GM23338 (cell line): ENCODE results near the gene ANKHD1. TPM values are rescaled to one million over a fixed set of nuclear protein-coding genes. Genes with fewer than 3 reads are reported as not detected.
A peak's percentile ranks its signal among the peaks of the same experiment; 100 is the strongest.

Source experiments
- ATAC-seq: fragments of 200-7000 bp; cut with Tn5 transposase; 3 replicates; pipeline ENCODE4 v1.9.1; 2020
- DNase-seq: peaks from one replicate; pipeline ENCODE4 v3.0.0-alpha.2; 2015; ENCODE audit warnings: low spot score
- H2AFZ ChIP-seq: fragments of 200-600 bp; sonication (generic); 2 replicates; pipeline ENCODE4 v1.8.0; 2016; ENCODE audit warnings: antibody characterized with exemption, mild to moderate bottlenecking, moderate library complexity
- H3F3A ChIP-seq: fragments of 200-600 bp; sonication (generic); replicated peaks from 2 replicates; pipeline ENCODE4 v1.8.0; 2017; ENCODE audit warnings: antibody characterized with exemption, mixed run types, low read depth
- H3K27ac ChIP-seq: fragments of 200-600 bp; sonication (generic); 2 replicates; pipeline ENCODE4 v1.6.1; 2016; ENCODE audit warnings: low read depth
- H3K27me3 ChIP-seq: fragments of 200-600 bp; sonication (generic); 2 replicates; pipeline ENCODE4 v1.8.0; 2016; ENCODE audit warnings: mild to moderate bottlenecking, mixed run types, moderate library complexity; ENCODE audit not compliant: insufficient read depth
- H3K36me3 ChIP-seq: fragments of 200-600 bp; sonication (generic); 2 replicates; pipeline ENCODE4 v1.8.0; 2016; ENCODE audit warnings: mild to moderate bottlenecking; ENCODE audit not compliant: insufficient read depth
- H3K4me1 ChIP-seq: fragments of 200-600 bp; sonication (generic); 2 replicates; pipeline ENCODE4 v1.8.0; 2016; ENCODE audit warnings: mild to moderate bottlenecking, moderate library complexity; ENCODE audit not compliant: insufficient read depth
- H3K4me2 ChIP-seq: fragments of 200-600 bp; sonication (generic); 2 replicates; pipeline ENCODE4 v1.7.1; 2017; ENCODE audit warnings: mixed run types
- H3K4me3 ChIP-seq: fragments of 200-600 bp; sonication (generic); 2 replicates; pipeline ENCODE4 v1.6.1; 2016; ENCODE audit warnings: mixed run types
- H3K79me2 ChIP-seq: fragments of 200-600 bp; sonication (generic); replicated peaks from 2 replicates; pipeline ENCODE4 v1.8.0; 2017; ENCODE audit warnings: mild to moderate bottlenecking; ENCODE audit not compliant: insufficient read depth
- H3K9me2 ChIP-seq: fragments of 200-600 bp; sonication (generic); 2 replicates; pipeline ENCODE4 v1.8.0; 2017; ENCODE audit not compliant: insufficient read depth
- H4K20me1 ChIP-seq: fragments of 200-600 bp; sonication (generic); replicated peaks from 2 replicates; pipeline ENCODE4 v1.8.0; 2017; ENCODE audit warnings: mild to moderate bottlenecking; ENCODE audit not compliant: insufficient read depth
- H3K27ac Mint-ChIP-seq: 2 replicates; pipeline ENCODE4 v1.8.0; 2020; ENCODE audit warnings: inconsistent platforms, mild to moderate bottlenecking, moderate library complexity, mixed read lengths
- H3K27me3 Mint-ChIP-seq: 3 replicates; pipeline ENCODE4 v1.8.0; 2022; ENCODE audit warnings: low read depth, mild to moderate bottlenecking, moderate library complexity, mixed read lengths, inconsistent platforms; ENCODE audit not compliant: insufficient read depth, poor library complexity
- H3K36me3 Mint-ChIP-seq: 3 replicates; pipeline ENCODE4 v1.8.0; 2021; ENCODE audit warnings: low read depth, mild to moderate bottlenecking, inconsistent platforms, moderate library complexity, mixed read lengths
- H3K4me1 Mint-ChIP-seq: 3 replicates; pipeline ENCODE4 v1.8.0; 2020; ENCODE audit warnings: mild to moderate bottlenecking, inconsistent platforms, mixed read lengths
- H3K4me3 Mint-ChIP-seq: 3 replicates; pipeline ENCODE4 v1.8.0; 2021; ENCODE audit warnings: moderate library complexity, mild to moderate bottlenecking, inconsistent platforms, mixed read lengths
- H3K9me3 Mint-ChIP-seq: 3 replicates; pipeline ENCODE4 v1.8.0; 2020; ENCODE audit warnings: moderate library complexity, mild to moderate bottlenecking, inconsistent platforms, mixed read lengths
- CREB1 ChIP-seq: fragments of 250-450 bp; sonication (Bioruptor Pico); IDR thresholded peaks from 2 replicates; pipeline ENCODE4 v1.5.0; 2020; ENCODE audit warnings: low read depth, mild to moderate bottlenecking, moderate library complexity
- EZH2 ChIP-seq: fragments of 200-600 bp; sonication (generic); IDR thresholded peaks from one replicate; pipeline ENCODE4 v1.8.0; 2017; ENCODE audit warnings: antibody characterized with exemption, mild to moderate bottlenecking, low read depth; ENCODE audit not compliant: unreplicated experiment
- EZH2phosphoT487 ChIP-seq: fragments of 200-600 bp; sonication (generic); IDR thresholded peaks from one replicate; pipeline ENCODE4 v1.8.1; 2018; ENCODE audit warnings: antibody characterized with exemption; ENCODE audit not compliant: unreplicated experiment
- JUNB ChIP-seq: IDR thresholded peaks from one replicate; pipeline ENCODE4 v1.6.1; 2016; ENCODE audit warnings: antibody characterized with exemption; ENCODE audit not compliant: unreplicated experiment
- NANOG ChIP-seq: IDR thresholded peaks from 2 replicates; pipeline ENCODE4 v1.6.1; 2016; ENCODE audit warnings: antibody characterized with exemption, borderline replicate concordance
- POLR2AphosphoS5 ChIP-seq: IDR thresholded peaks from 2 replicates; pipeline ENCODE4 v1.6.1; 2016; ENCODE audit warnings: antibody characterized with exemption, low read depth
- STAT1 ChIP-seq: IDR thresholded peaks from one replicate; pipeline ENCODE4 v1.6.1; 2016; ENCODE audit warnings: antibody characterized with exemption; ENCODE audit not compliant: unreplicated experiment
- ZNF114 ChIP-seq: fragments of 250-450 bp; sonication (Bioruptor Pico); IDR thresholded peaks from 2 replicates; pipeline ENCODE4 v1.5.0; 2020; ENCODE audit warnings: mild to moderate bottlenecking, moderate library complexity
- ZNF331 ChIP-seq: fragments of 250-450 bp; sonication (Bioruptor Pico); IDR thresholded peaks from 2 replicates; pipeline ENCODE4 v1.5.0; 2020; ENCODE audit warnings: low read depth, mild to moderate bottlenecking, moderate library complexity
- polyA plus RNA-seq: library from polyadenylated mRNA; unstranded; fragments of >200 nt; fragmentation: Nextera tagmentation; extraction: Ambion mirVana; gene quantifications from 2 replicates; pipeline ENCODE4 v1.2.1, GENCODE V29; 2016
- total RNA-seq: library from RNA; depleted of rRNA; stranded (reverse); fragments of >200 nt; shearing (Covaris generic); gene quantifications from 2 replicates; pipeline ENCODE4 v1.2.3, GENCODE V29; 2014
- TF ChIP-seq, protein P1 (sequence below): IDR thresholded peaks from 2 replicates; pipeline ENCODE4 v1.6.1; 2016; ENCODE audit warnings: antibody characterized with exemption
- TF ChIP-seq, protein P2 (sequence below), 2 experiments: fragments of 200-600 bp in 1 of 2; sonication (generic) in 1 of 2; conservative IDR thresholded peaks; 2 replicates each; pipeline versions ENCODE4 v1.5.1 to v1.6.1; 2016 to 2017; ENCODE audit warnings: antibody characterized with exemption in 2 of 2, low read depth in 2 of 2, mild to moderate bottlenecking in 2 of 2, moderate library complexity in 1 of 2
- TF ChIP-seq, protein P3 (sequence below): IDR thresholded peaks from one replicate; pipeline ENCODE4 v1.6.1; 2018; ENCODE audit warnings: antibody characterized with exemption; ENCODE audit not compliant: unreplicated experiment
- TF ChIP-seq, protein P4 (sequence below): fragments of 250-450 bp; sonication (Bioruptor Pico); IDR thresholded peaks from 2 replicates; pipeline ENCODE4 v1.5.0; 2020; ENCODE audit warnings: mild to moderate bottlenecking, moderate library complexity

The ANKHD1 gene
- total and polyA plus RNA-seq, 2 experiments from 2014 or later: 73.0 to 119 TPM

DNA sequence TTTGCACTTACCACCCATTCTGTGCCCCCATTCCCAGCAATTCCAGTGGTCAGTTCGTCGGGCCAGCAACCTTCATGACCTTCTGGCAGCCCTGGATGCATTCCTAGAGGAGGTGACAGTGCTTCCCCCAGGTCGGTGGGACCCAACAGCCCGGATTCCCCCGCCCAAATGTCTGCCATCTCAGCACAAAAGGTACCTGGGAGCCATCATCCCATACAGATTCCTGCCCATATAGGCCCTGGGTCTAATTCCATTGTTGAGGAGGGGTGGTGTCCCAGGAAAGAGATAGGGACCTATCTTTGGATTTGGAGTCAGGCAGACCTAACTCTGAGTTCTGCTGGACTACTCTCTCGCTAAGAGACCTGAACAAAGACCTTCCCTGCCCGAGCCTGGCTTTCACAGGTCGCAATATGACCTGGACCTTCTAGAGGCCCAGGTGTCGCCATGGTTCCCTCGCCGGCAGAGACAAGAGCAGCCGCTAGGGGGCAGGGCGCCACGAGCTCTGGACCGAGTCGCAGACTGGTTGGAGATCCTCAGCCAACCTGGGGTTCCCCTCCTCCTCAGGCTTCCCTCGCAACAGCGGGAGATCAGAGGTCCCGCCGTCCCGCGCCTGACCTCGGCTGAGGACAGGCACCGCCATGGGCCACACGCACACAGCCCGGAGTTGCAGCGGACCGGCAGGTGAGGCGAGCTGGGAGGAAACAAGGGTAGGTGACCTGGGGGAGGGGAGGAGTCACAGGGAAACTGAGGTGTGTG lies 38.6 kb upstream of the ANKHD1 start:
- Histone ChIP-seq H3K27ac (no peak overlapping the region), H4K20me1 (no peaks in the 10 kb centered on the region), H3K4me2 (peak overlapping the region; percentile 84), H3K4me1 (no peaks in the 10 kb centered on the region), H3K4me3 (peak overlapping the region; percentile 64), H3K27me3 (peaks cover 11% of the 10 kb centered on the region; the same call in 1 of the 2 replicates), H3K79me2 (no peaks in the 10 kb centered on the region), H3K36me3 (no peaks in the 10 kb centered on the region), H2AFZ (peak overlapping the region; percentile 100), H3K9me2 (0 out of 2 replicates have a peak, but pooled peaks cover 2% of the 10 kb centered on the region), H3F3A (no peaks in the 10 kb centered on the region)
- H3K27ac Mint-ChIP-seq: peak overlapping the region; percentile 42; the same call in 1 of the 2 replicates
- no peaks in the 10 kb centered on the region for H3K9me3 Mint-ChIP-seq
- H3K36me3 Mint-ChIP-seq: no peaks in the 10 kb centered on the region
- H3K4me3 Mint-ChIP-seq: peak overlapping the region; percentile 79
- peaks cover 19% of the 10 kb centered on the region for H3K27me3 Mint-ChIP-seq
- peak; percentile 96 for DNase-seq
- ATAC-seq: peak; percentile 88
- no peak for TF ChIP-seq NANOG
- TF ChIP-seq ZNF331 (CRISPR knock-in tag): 0 out of 2 replicates have a peak, but pooled peaks have one; percentile 13
- no peak for TF ChIP-seq EZH2
- TF ChIP-seq, protein P1, sequence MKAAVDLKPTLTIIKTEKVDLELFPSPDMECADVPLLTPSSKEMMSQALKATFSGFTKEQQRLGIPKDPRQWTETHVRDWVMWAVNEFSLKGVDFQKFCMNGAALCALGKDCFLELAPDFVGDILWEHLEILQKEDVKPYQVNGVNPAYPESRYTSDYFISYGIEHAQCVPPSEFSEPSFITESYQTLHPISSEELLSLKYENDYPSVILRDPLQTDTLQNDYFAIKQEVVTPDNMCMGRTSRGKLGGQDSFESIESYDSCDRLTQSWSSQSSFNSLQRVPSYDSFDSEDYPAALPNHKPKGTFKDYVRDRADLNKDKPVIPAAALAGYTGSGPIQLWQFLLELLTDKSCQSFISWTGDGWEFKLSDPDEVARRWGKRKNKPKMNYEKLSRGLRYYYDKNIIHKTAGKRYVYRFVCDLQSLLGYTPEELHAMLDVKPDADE: no peak
- no peak for TF ChIP-seq EZH2phosphoT487
- peak; percentile 54 for TF ChIP-seq POLR2AphosphoS5
- TF ChIP-seq STAT1: no peak
- TF ChIP-seq, protein P2, sequence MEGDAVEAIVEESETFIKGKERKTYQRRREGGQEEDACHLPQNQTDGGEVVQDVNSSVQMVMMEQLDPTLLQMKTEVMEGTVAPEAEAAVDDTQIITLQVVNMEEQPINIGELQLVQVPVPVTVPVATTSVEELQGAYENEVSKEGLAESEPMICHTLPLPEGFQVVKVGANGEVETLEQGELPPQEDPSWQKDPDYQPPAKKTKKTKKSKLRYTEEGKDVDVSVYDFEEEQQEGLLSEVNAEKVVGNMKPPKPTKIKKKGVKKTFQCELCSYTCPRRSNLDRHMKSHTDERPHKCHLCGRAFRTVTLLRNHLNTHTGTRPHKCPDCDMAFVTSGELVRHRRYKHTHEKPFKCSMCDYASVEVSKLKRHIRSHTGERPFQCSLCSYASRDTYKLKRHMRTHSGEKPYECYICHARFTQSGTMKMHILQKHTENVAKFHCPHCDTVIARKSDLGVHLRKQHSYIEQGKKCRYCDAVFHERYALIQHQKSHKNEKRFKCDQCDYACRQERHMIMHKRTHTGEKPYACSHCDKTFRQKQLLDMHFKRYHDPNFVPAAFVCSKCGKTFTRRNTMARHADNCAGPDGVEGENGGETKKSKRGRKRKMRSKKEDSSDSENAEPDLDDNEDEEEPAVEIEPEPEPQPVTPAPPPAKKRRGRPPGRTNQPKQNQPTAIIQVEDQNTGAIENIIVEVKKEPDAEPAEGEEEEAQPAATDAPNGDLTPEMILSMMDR (conservative IDR thresholded peaks at IDR 0.05; ENCODE audit: low read depth in 2 of 2): peak; percentile 88 to 99
- TF ChIP-seq, protein P3, sequence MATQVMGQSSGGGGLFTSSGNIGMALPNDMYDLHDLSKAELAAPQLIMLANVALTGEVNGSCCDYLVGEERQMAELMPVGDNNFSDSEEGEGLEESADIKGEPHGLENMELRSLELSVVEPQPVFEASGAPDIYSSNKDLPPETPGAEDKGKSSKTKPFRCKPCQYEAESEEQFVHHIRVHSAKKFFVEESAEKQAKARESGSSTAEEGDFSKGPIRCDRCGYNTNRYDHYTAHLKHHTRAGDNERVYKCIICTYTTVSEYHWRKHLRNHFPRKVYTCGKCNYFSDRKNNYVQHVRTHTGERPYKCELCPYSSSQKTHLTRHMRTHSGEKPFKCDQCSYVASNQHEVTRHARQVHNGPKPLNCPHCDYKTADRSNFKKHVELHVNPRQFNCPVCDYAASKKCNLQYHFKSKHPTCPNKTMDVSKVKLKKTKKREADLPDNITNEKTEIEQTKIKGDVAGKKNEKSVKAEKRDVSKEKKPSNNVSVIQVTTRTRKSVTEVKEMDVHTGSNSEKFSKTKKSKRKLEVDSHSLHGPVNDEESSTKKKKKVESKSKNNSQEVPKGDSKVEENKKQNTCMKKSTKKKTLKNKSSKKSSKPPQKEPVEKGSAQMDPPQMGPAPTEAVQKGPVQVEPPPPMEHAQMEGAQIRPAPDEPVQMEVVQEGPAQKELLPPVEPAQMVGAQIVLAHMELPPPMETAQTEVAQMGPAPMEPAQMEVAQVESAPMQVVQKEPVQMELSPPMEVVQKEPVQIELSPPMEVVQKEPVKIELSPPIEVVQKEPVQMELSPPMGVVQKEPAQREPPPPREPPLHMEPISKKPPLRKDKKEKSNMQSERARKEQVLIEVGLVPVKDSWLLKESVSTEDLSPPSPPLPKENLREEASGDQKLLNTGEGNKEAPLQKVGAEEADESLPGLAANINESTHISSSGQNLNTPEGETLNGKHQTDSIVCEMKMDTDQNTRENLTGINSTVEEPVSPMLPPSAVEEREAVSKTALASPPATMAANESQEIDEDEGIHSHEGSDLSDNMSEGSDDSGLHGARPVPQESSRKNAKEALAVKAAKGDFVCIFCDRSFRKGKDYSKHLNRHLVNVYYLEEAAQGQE: no peak
- TF ChIP-seq, protein P4, sequence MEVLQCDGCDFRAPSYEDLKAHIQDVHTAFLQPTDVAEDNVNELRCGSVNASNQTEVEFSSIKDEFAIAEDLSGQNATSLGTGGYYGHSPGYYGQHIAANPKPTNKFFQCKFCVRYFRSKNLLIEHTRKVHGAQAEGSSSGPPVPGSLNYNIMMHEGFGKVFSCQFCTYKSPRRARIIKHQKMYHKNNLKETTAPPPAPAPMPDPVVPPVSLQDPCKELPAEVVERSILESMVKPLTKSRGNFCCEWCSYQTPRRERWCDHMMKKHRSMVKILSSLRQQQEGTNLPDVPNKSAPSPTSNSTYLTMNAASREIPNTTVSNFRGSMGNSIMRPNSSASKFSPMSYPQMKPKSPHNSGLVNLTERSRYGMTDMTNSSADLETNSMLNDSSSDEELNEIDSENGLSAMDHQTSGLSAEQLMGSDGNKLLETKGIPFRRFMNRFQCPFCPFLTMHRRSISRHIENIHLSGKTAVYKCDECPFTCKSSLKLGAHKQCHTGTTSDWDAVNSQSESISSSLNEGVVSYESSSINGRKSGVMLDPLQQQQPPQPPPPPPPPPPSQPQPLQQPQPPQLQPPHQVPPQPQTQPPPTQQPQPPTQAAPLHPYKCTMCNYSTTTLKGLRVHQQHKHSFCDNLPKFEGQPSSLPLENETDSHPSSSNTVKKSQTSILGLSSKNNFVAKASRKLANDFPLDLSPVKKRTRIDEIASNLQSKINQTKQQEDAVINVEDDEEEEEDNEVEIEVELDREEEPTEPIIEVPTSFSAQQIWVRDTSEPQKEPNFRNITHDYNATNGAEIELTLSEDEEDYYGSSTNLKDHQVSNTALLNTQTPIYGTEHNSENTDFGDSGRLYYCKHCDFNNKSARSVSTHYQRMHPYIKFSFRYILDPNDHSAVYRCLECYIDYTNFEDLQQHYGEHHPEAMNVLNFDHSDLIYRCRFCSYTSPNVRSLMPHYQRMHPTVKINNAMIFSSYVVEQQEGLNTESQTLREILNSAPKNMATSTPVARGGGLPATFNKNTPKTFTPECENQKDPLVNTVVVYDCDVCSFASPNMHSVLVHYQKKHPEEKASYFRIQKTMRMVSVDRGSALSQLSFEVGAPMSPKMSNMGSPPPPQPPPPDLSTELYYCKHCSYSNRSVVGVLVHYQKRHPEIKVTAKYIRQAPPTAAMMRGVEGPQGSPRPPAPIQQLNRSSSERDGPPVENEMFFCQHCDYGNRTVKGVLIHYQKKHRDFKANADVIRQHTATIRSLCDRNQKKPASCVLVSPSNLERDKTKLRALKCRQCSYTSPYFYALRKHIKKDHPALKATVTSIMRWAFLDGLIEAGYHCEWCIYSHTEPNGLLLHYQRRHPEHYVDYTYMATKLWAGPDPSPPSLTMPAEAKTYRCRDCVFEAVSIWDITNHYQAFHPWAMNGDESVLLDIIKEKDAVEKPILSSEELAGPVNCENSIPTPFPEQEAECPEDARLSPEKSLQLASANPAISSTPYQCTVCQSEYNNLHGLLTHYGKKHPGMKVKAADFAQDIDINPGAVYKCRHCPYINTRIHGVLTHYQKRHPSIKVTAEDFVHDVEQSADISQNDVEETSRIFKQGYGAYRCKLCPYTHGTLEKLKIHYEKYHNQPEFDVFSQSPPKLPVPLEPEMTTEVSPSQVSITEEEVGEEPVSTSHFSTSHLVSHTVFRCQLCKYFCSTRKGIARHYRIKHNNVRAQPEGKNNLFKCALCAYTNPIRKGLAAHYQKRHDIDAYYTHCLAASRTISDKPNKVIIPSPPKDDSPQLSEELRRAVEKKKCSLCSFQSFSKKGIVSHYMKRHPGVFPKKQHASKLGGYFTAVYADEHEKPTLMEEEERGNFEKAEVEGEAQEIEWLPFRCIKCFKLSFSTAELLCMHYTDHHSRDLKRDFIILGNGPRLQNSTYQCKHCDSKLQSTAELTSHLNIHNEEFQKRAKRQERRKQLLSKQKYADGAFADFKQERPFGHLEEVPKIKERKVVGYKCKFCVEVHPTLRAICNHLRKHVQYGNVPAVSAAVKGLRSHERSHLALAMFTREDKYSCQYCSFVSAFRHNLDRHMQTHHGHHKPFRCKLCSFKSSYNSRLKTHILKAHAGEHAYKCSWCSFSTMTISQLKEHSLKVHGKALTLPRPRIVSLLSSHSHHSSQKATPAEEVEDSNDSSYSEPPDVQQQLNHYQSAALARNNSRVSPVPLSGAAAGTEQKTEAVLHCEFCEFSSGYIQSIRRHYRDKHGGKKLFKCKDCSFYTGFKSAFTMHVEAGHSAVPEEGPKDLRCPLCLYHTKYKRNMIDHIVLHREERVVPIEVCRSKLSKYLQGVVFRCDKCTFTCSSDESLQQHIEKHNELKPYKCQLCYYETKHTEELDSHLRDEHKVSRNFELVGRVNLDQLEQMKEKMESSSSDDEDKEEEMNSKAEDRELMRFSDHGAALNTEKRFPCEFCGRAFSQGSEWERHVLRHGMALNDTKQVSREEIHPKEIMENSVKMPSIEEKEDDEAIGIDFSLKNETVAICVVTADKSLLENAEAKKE: peak; percentile 85
- no peak for TF ChIP-seq ZNF114 (CRISPR knock-in tag)
- peak; percentile 43 for TF ChIP-seq JUNB
- TF ChIP-seq CREB1 (CRISPR knock-in tag): peak; percentile 48; the same call in 1 of the 2 replicates
- H3K4me1 Mint-ChIP-seq: peaks cover 8% of the 10 kb centered on the region; the same call in 1 of the 3 replicates
